Endothelial cell of umbilical vein (primary cell): ENCODE measurements around the gene METRN. TPM values are rescaled to one million over a fixed set of nuclear protein-coding genes. Genes with fewer than 3 reads are reported as not detected.

ENCODE experiments used
- BruUV-seq: library from RNA; stranded (reverse); fragments of 400-500 nt; replicated peaks from 2 replicates; lab custom pipeline; 2021; lab: Mats Ljungman, UMichigan
- CTCF ChIA-PET: fragments of 300-600, 350-600 bp; sonication (Branson Sonifier 250); formaldehyde crosslinking; loops from one replicate; lab custom pipeline; 2021; ENCODE audit warnings: antibody characterized with exemption, inconsistent platforms; lab: Charles Lee
- POLR2A ChIA-PET: fragments of 300-600, 350-600 bp; sonication (Branson Sonifier 250); formaldehyde crosslinking; loops from one replicate; lab custom pipeline; 2021; ENCODE audit warnings: antibody characterized with exemption, inconsistent platforms; lab: Charles Lee
- DNase-seq: peaks from one replicate; pipeline ENCODE4 v3.0.0-alpha.2; 2011; ENCODE audit warnings: low read depth, low spot score
- FAIRE-seq: peaks from 2 replicates; lab custom pipeline; 2011; peaks lifted over from hg19 to GRCh38; lab: Jason Lieb, UNC
- H2AFZ ChIP-seq: 2 replicates; pipeline ENCODE4 v1.6.0; 2012; ENCODE audit warnings: low read depth, low read length, control low read depth, inconsistent platforms
- H3K27ac ChIP-seq: 2 replicates; pipeline ENCODE4 v1.5.1; 2011; ENCODE audit warnings: low read depth, mild to moderate bottlenecking, control low read depth, low read length, moderate library complexity; ENCODE audit not compliant: insufficient read depth
- H3K27me3 ChIP-seq, 2 experiments: 2 replicates each; pipeline versions ENCODE4 v1.6.0 to v1.6.1; 2011; ENCODE audit warnings: low read length in 2 of 2, mixed read lengths in 1 of 2; ENCODE audit not compliant: control insufficient read depth in 2 of 2, insufficient read depth in 2 of 2
- H3K36me3 ChIP-seq, 2 experiments: 2 replicates in 1 of 2; 3 replicates in 1 of 2; pipeline ENCODE4 v1.5.1; 2011; ENCODE audit warnings: low read length in 2 of 2, mild to moderate bottlenecking in 1 of 2, moderate library complexity in 1 of 2; ENCODE audit not compliant: control insufficient read depth in 2 of 2, insufficient read depth in 2 of 2; ENCODE audit errors: extremely low read depth in 1 of 2
- H3K4me1 ChIP-seq: 3 replicates; pipeline ENCODE4 v1.5.1; 2011; ENCODE audit warnings: mild to moderate bottlenecking, low read length; ENCODE audit not compliant: control insufficient read depth, insufficient read depth; ENCODE audit errors: extremely low read depth
- H3K4me2 ChIP-seq: 2 replicates; pipeline ENCODE4 v1.6.1; 2011; ENCODE audit warnings: low read length, control low read depth, mixed read lengths; ENCODE audit not compliant: insufficient read depth
- H3K4me3 ChIP-seq, 3 experiments: fragments of 200-600 bp in 1 of 3; sonication (generic), shearing (Covaris generic) in 1 of 3; replicated peaks in 1 of 3; 2 replicates each; pipeline ENCODE4 v1.5.1; 2011 to 2016; ENCODE audit warnings: control low read depth in 3 of 3, low read length in 3 of 3, mild to moderate bottlenecking in 2 of 3, inconsistent platforms in 1 of 3, low read depth in 1 of 3, moderate library complexity in 1 of 3; ENCODE audit not compliant: insufficient read depth in 1 of 3
- H3K79me2 ChIP-seq: 2 replicates; pipeline ENCODE4 v1.6.0; 2012; ENCODE audit warnings: low read length, inconsistent platforms; ENCODE audit not compliant: control insufficient read depth, insufficient read depth
- H3K9ac ChIP-seq: replicated peaks from 2 replicates; pipeline ENCODE3; 2011; ENCODE audit warnings: low read length, control low read depth; ENCODE audit not compliant: insufficient read depth; ENCODE audit errors: extremely low read depth
- H3K9me1 ChIP-seq: replicated peaks from 3 replicates; pipeline ENCODE4 v1.6.0; 2011; ENCODE audit warnings: mild to moderate bottlenecking, low read length; ENCODE audit not compliant: control insufficient read depth, insufficient read depth; ENCODE audit errors: extremely low read depth
- H3K9me3 ChIP-seq: replicated peaks from 2 replicates; pipeline ENCODE4 v1.5.1; 2012; ENCODE audit warnings: low read length, inconsistent platforms; ENCODE audit not compliant: control insufficient read depth, insufficient read depth
- H4K20me1 ChIP-seq: replicated peaks from 2 replicates; pipeline ENCODE3; 2011; ENCODE audit warnings: mild to moderate bottlenecking, low read length; ENCODE audit not compliant: control insufficient read depth, insufficient read depth; ENCODE audit errors: extremely low read depth
- EZH2 ChIP-seq: IDR thresholded peaks from 2 replicates; pipeline ENCODE4 v1.6.1; 2012; ENCODE audit warnings: borderline replicate concordance, low read depth, mild to moderate bottlenecking, moderate library complexity, low read length, inconsistent platforms; ENCODE audit not compliant: severe bottlenecking
- FOS ChIP-seq: IDR thresholded peaks from 2 replicates; pipeline ENCODE4 v1.6.1; 2011; ENCODE audit warnings: mild to moderate bottlenecking, low read length, moderate library complexity, borderline replicate concordance; ENCODE audit not compliant: insufficient read depth
- GATA2 ChIP-seq: IDR thresholded peaks from 2 replicates; pipeline ENCODE4 v1.7.0; 2011; ENCODE audit warnings: low read depth, mild to moderate bottlenecking, moderate library complexity, mixed read lengths, low read length; ENCODE audit not compliant: insufficient read length, insufficient read depth
- JUN ChIP-seq: IDR thresholded peaks from 2 replicates; pipeline ENCODE4 v1.6.1; 2011; ENCODE audit warnings: borderline replicate concordance, low read depth; ENCODE audit not compliant: insufficient read length, insufficient read depth
- MYC ChIP-seq: IDR thresholded peaks from one replicate; pipeline ENCODE4 v1.6.1; 2011; ENCODE audit warnings: mild to moderate bottlenecking, low read depth, low read length
- POLR2A ChIP-seq: IDR thresholded peaks from 2 replicates; pipeline ENCODE4 v1.6.1; 2012; ENCODE audit warnings: low read depth, mild to moderate bottlenecking, control low read depth, low read length
- POLR2AphosphoS5 ChIP-seq: IDR thresholded peaks from 2 replicates; pipeline ENCODE4 v1.6.1; 2012; ENCODE audit warnings: low read depth, mild to moderate bottlenecking, control low read depth, low read length, moderate library complexity; ENCODE audit not compliant: insufficient read depth
- dilution Hi-C: fragments of 300-500 bp; cut with MboI; formaldehyde crosslinking; loops from one replicate; pipeline ENCODE4 v1.15.0; 2019; ENCODE audit warnings: low sequenced_read_pairs; ENCODE audit not compliant: extremely low pct_ligation_motif_present
- intact Hi-C: fragments of 100-400 bp; cut with micrococcal nuclease; formaldehyde crosslinking; loops from one replicate; pipeline ENCODE4 v1.10.0; 2022
- polyA plus RNA-seq, 4 experiments: library from polyadenylated mRNA; depleted of rRNA in 3 of 4; stranded (reverse) in 3 of 4; unstranded in 1 of 4; fragments of >200 nt; gene quantifications; 2 replicates each; pipeline versions ENCODE4 v1.2.1 to v1.2.3, GENCODE V29; 2011 to 2012; ENCODE audit warnings: missing spikeins in 1 of 4
- total RNA-seq: library from RNA; stranded (reverse); gene quantifications from 2 replicates; pipeline ENCODE4 v1.2.3, GENCODE V29; 2021
- TF ChIP-seq, protein P1 (sequence below), 2 donors: IDR thresholded peaks; 1 replicate in 1 of 2; 2 replicates in 1 of 2; pipeline ENCODE4 v1.5.1; 2011; ENCODE audit warnings: low read length in 2 of 2, mild to moderate bottlenecking in 2 of 2, moderate library complexity in 2 of 2, control low read depth in 1 of 2, inconsistent platforms in 1 of 2, low read depth in 1 of 2; ENCODE audit not compliant: insufficient read depth in 1 of 2; ENCODE audit errors: extremely low read depth in 1 of 2
- TF ChIP-seq, protein P2 (sequence below): IDR thresholded peaks from 2 replicates; pipeline ENCODE4 v1.6.1; 2011; ENCODE audit not compliant: insufficient read depth, insufficient read length

Gene METRN
- total and polyA plus RNA-seq, 2 donors (not counting 3 experiments of a cell fraction or from before 2014, with no cell fraction given), result 10.0 to 16.1 TPM

DNA sequence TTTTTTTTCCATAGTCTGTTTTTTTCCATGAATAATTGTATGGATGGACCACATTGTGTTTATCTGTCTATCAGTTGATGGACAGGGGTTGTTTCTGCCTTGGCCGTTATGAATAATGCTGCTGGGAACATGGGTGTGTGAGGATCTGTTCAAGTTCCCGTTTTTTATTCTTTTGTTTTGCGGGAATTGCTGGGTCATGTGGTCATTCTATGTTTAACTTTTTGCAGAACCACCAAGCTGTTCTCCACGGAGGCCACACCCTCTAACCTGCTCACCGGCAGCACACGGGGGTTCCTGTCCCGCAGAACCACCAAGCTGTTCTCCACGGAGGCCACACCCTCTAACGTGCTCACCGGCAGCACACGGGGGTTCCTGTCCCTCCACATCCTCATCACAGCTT is 39.7 kb downstream of the METRN start:
- dilution Hi-C loops (no loop called here), intact Hi-C loops (no loop called here)
- Histone ChIP-seq H2AFZ (no peak overlapping the region), H3K27me3 (peaks cover 4 to 6% of the 10 kb centered on the region in 2 experiments), H3K9ac (no peak overlapping the region), H3K4me3 (no peak overlapping the region), H4K20me1 (no peaks in the 10 kb centered on the region), H3K9me1 (no peaks in the 10 kb centered on the region), H3K27ac (no peak overlapping the region), H3K4me2 (no peak overlapping the region), H3K79me2 (no peaks in the 10 kb centered on the region), H3K4me1 (no peaks in the 10 kb centered on the region), H3K36me3 (no peaks in the 10 kb centered on the region), H3K9me3 (no peaks in the 10 kb centered on the region)
- no TSS peak for BruUV-seq
- FAIRE-seq, result no peak
- POLR2A ChIA-PET, result no interaction called here
- CTCF ChIA-PET, result no interaction called here
- TF ChIP-seq, protein P1, sequence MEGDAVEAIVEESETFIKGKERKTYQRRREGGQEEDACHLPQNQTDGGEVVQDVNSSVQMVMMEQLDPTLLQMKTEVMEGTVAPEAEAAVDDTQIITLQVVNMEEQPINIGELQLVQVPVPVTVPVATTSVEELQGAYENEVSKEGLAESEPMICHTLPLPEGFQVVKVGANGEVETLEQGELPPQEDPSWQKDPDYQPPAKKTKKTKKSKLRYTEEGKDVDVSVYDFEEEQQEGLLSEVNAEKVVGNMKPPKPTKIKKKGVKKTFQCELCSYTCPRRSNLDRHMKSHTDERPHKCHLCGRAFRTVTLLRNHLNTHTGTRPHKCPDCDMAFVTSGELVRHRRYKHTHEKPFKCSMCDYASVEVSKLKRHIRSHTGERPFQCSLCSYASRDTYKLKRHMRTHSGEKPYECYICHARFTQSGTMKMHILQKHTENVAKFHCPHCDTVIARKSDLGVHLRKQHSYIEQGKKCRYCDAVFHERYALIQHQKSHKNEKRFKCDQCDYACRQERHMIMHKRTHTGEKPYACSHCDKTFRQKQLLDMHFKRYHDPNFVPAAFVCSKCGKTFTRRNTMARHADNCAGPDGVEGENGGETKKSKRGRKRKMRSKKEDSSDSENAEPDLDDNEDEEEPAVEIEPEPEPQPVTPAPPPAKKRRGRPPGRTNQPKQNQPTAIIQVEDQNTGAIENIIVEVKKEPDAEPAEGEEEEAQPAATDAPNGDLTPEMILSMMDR (IDR thresholded peaks at IDR 0.05; ENCODE audit: extremely low read depth in 1 of 2, insufficient read depth in 1 of 2, low read depth in 1 of 2, low read length in 2 of 2), result no peak
- TF ChIP-seq POLR2A, result no peak
- no peak for TF ChIP-seq POLR2AphosphoS5
- TF ChIP-seq EZH2, result no peak
- no peak for TF ChIP-seq GATA2
- TF ChIP-seq JUN, result no peak
- no peak for TF ChIP-seq MYC
- TF ChIP-seq, protein P2, sequence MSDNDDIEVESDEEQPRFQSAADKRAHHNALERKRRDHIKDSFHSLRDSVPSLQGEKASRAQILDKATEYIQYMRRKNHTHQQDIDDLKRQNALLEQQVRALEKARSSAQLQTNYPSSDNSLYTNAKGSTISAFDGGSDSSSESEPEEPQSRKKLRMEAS, result no peak
- TF ChIP-seq FOS, result no peak
- no peak for DNase-seq
